H1 (cell line): Measurements from ENCODE around the gene C19orf53. TPM values are rescaled to one million over a fixed set of nuclear protein-coding genes. Genes with fewer than 3 reads are reported as not detected.

Source experiments
- CTCF ChIA-PET: fragments of 300-600 bp; sonication (Branson Sonifier 250); formaldehyde crosslinking; loops from one replicate; lab custom pipeline; 2021; ENCODE audit not compliant: partially characterized antibody; lab: Charles Lee
- POLR2A ChIA-PET: fragments of 300-600 bp; sonication (Branson Sonifier 250); formaldehyde crosslinking; loops from one replicate; lab custom pipeline; 2021; ENCODE audit warnings: inconsistent platforms; ENCODE audit not compliant: partially characterized antibody; lab: Charles Lee
- DNase-seq, 2 experiments: peaks; one replicate each; pipeline versions ENCODE4 v3.0.0 to v3.0.0-alpha.2; 2010 to 2022; ENCODE audit warnings: low spot score in 2 of 2, low read depth in 1 of 2, mixed read lengths in 1 of 2
- FAIRE-seq: peaks from 2 replicates; lab custom pipeline; 2011; peaks lifted over from hg19 to GRCh38; lab: Jason Lieb, UNC
- H2AFZ ChIP-seq: 2 replicates; pipeline ENCODE4 v1.8.1; 2012; ENCODE audit warnings: low read length, inconsistent platforms
- H2AK5ac ChIP-seq: 2 replicates; pipeline ENCODE4 v1.6.1; 2013; ENCODE audit warnings: low read depth, low read length
- H2BK120ac ChIP-seq: replicated peaks from 2 replicates; pipeline ENCODE3; 2013; ENCODE audit warnings: low read depth, low read length, inconsistent platforms
- H2BK12ac ChIP-seq: 2 replicates; pipeline ENCODE4 v1.6.1; 2013; ENCODE audit warnings: low read depth, low read length
- H2BK15ac ChIP-seq: 2 replicates; pipeline ENCODE4 v1.6.1; 2013; ENCODE audit warnings: low read length
- H2BK20ac ChIP-seq: 2 replicates; pipeline ENCODE4 v1.6.1; 2013; ENCODE audit warnings: low read length
- H2BK5ac ChIP-seq: 2 replicates; pipeline ENCODE4 v1.6.1; 2013; ENCODE audit warnings: low read depth, low read length
- H3K14ac ChIP-seq: 2 replicates; pipeline ENCODE4 v1.6.1; 2013; ENCODE audit warnings: inconsistent platforms; ENCODE audit not compliant: insufficient read length
- H3K18ac ChIP-seq: 2 replicates; pipeline ENCODE4 v1.6.1; 2013; ENCODE audit warnings: low read length; ENCODE audit errors: extremely low read depth
- H3K23ac ChIP-seq: 2 replicates; pipeline ENCODE4 v1.6.1; 2013; ENCODE audit warnings: inconsistent platforms; ENCODE audit not compliant: insufficient read length
- H3K23me2 ChIP-seq: 2 replicates; pipeline ENCODE4 v1.6.1; 2013; ENCODE audit warnings: low read depth, low read length
- H3K27ac ChIP-seq: 2 replicates; pipeline ENCODE4 v1.6.1; 2011; ENCODE audit warnings: low read depth, low read length, inconsistent platforms
- H3K27me3 ChIP-seq, 4 experiments: replicated peaks in 1 of 4; 1 replicate in 1 of 4; 2 replicates in 3 of 4; pipeline versions ENCODE4 v1.6.1 to v1.8.1; 2011 to 2013; ENCODE audit warnings: low read length in 3 of 4, mild to moderate bottlenecking in 3 of 4, inconsistent platforms in 2 of 4, mixed read lengths in 2 of 4, moderate library complexity in 1 of 4; ENCODE audit not compliant: control insufficient read depth in 3 of 4, insufficient read depth in 3 of 4; ENCODE audit errors: extremely low read depth in 1 of 4
- H3K36me3 ChIP-seq, 4 experiments: 2 replicates each; pipeline versions ENCODE4 v1.6.1 to v1.8.1; 2011 to 2013; ENCODE audit warnings: mild to moderate bottlenecking in 4 of 4, low read length in 3 of 4, moderate library complexity in 2 of 4, control low read depth in 1 of 4, inconsistent platforms in 1 of 4; ENCODE audit not compliant: insufficient read depth in 4 of 4, control insufficient read depth in 2 of 4
- H3K4ac ChIP-seq: replicated peaks from 2 replicates; pipeline ENCODE3; 2013; ENCODE audit warnings: low read length, low read depth, mixed read lengths, inconsistent platforms; ENCODE audit not compliant: insufficient read length
- H3K4me1 ChIP-seq, 4 experiments: replicated peaks in 1 of 4; 1 replicate in 1 of 4; 2 replicates in 3 of 4; pipeline versions ENCODE4 v1.6.1 to v1.8.1; 2011 to 2013; ENCODE audit warnings: low read length in 3 of 4, inconsistent platforms in 2 of 4, mixed read lengths in 1 of 4; ENCODE audit not compliant: insufficient read depth in 4 of 4, control insufficient read depth in 3 of 4
- H3K4me2 ChIP-seq, 2 experiments: 2 replicates each; pipeline versions ENCODE4 v1.6.1 to v1.8.1; 2011 to 2013; ENCODE audit warnings: low read depth in 2 of 2, low read length in 2 of 2, control low read depth in 1 of 2, inconsistent platforms in 1 of 2, mild to moderate bottlenecking in 1 of 2; ENCODE audit not compliant: insufficient read depth in 1 of 2
- H3K4me3 ChIP-seq, 4 experiments: fragments of 200-600, 300-600 bp in 1 of 4; sonication (generic), shearing (Covaris generic), sonication (Bioruptor Twin) in 1 of 4; 2 replicates each; pipeline versions ENCODE4 v1.5.1 to v1.8.1; 2011 to 2016; ENCODE audit warnings: low read length in 4 of 4, low read depth in 3 of 4, control low read depth in 2 of 4, inconsistent platforms in 2 of 4, mild to moderate bottlenecking in 2 of 4, mixed read lengths in 1 of 4, moderate library complexity in 1 of 4; ENCODE audit not compliant: insufficient read depth in 2 of 4; ENCODE audit errors: extremely low read depth in 1 of 4
- H3K56ac ChIP-seq: replicated peaks from 2 replicates; pipeline ENCODE3; 2013; ENCODE audit warnings: low read depth, mild to moderate bottlenecking, mixed read lengths, low read length, inconsistent platforms; ENCODE audit not compliant: insufficient read length
- H3K79me1 ChIP-seq: 2 replicates; pipeline ENCODE4 v1.6.1; 2013; ENCODE audit warnings: low read depth, low read length, control low read depth
- H3K79me2 ChIP-seq, 2 experiments: 2 replicates each; pipeline versions ENCODE4 v1.6.1 to v1.8.1; 2012 to 2013; ENCODE audit warnings: low read length in 2 of 2, mild to moderate bottlenecking in 2 of 2, inconsistent platforms in 1 of 2; ENCODE audit not compliant: insufficient read depth in 2 of 2, control insufficient read depth in 1 of 2
- H3K9ac ChIP-seq, 4 experiments: replicated peaks in 1 of 4; 1 replicate in 1 of 4; 2 replicates in 3 of 4; pipeline versions ENCODE4 v1.6.1 to v1.8.1; 2011 to 2013; ENCODE audit warnings: low read depth in 3 of 4, low read length in 3 of 4, control low read depth in 2 of 4, mild to moderate bottlenecking in 2 of 4, moderate library complexity in 2 of 4, inconsistent platforms in 1 of 4; ENCODE audit errors: extremely low read depth in 1 of 4
- H3K9me3 ChIP-seq, 2 experiments: 2 replicates each; pipeline versions ENCODE4 v1.6.1 to v1.8.1; 2012 to 2013; ENCODE audit warnings: mild to moderate bottlenecking in 2 of 2, moderate library complexity in 2 of 2, control low read depth in 1 of 2, inconsistent platforms in 1 of 2, low read depth in 1 of 2, low read length in 1 of 2, mixed read lengths in 1 of 2; ENCODE audit not compliant: insufficient read depth in 2 of 2
- H4K20me1 ChIP-seq, 2 experiments: replicated peaks in 1 of 2; 2 replicates each; pipeline versions ENCODE3 to v1.8.1; 2011 to 2013; ENCODE audit warnings: inconsistent platforms in 2 of 2, low read length in 2 of 2, mild to moderate bottlenecking in 1 of 2; ENCODE audit not compliant: insufficient read depth in 2 of 2, control insufficient read depth in 1 of 2
- H4K5ac ChIP-seq: 2 replicates; pipeline ENCODE4 v1.6.1; 2013; ENCODE audit warnings: low read length, low read depth, mixed read lengths, inconsistent platforms; ENCODE audit not compliant: insufficient read length
- H4K8ac ChIP-seq: 2 replicates; pipeline ENCODE4 v1.8.0; 2013; ENCODE audit warnings: mild to moderate bottlenecking, moderate library complexity, low read length, inconsistent platforms; ENCODE audit not compliant: insufficient read depth; ENCODE audit errors: extremely low read depth
- H4K91ac ChIP-seq: replicated peaks from 2 replicates; pipeline ENCODE3; 2013; ENCODE audit warnings: low read length, mixed read lengths, inconsistent platforms; ENCODE audit not compliant: insufficient read length
- CTBP2 ChIP-seq: IDR thresholded peaks from 2 replicates; pipeline ENCODE4 v1.7.0; 2011; ENCODE audit warnings: borderline replicate concordance, mild to moderate bottlenecking, moderate library complexity, mixed read lengths, low read length; ENCODE audit not compliant: insufficient read depth, insufficient read length
- EZH2 ChIP-seq: fragments of 200-600 bp; sonication (generic); IDR thresholded peaks from 2 replicates; pipeline ENCODE4 v1.7.1; 2012; ENCODE audit warnings: low read depth, mild to moderate bottlenecking, moderate library complexity, low read length, inconsistent platforms; ENCODE audit not compliant: severe bottlenecking
- GABPA ChIP-seq: IDR thresholded peaks from 2 replicates; pipeline ENCODE4 v1.6.1; 2011; ENCODE audit warnings: mild to moderate bottlenecking, low read length, moderate library complexity, borderline replicate concordance; ENCODE audit not compliant: insufficient read depth
- JUND ChIP-seq: IDR thresholded peaks from 2 replicates; pipeline ENCODE4 v1.6.1; 2011; ENCODE audit warnings: mild to moderate bottlenecking, improper control_type of control experiment, low read length
- KDM1A ChIP-seq: fragments of 200-600, 300-600 bp; sonication (generic); IDR thresholded peaks from 2 replicates; pipeline ENCODE4 v1.7.1; 2016; ENCODE audit warnings: mild to moderate bottlenecking, low read length, borderline replicate concordance
- SIX5 ChIP-seq: IDR thresholded peaks from 2 replicates; pipeline ENCODE4 v1.6.1; 2011; ENCODE audit warnings: mild to moderate bottlenecking, low read depth, low read length
- SP4 ChIP-seq: IDR thresholded peaks from 2 replicates; pipeline ENCODE4 v1.6.1; 2012; ENCODE audit warnings: low read length, inconsistent platforms
- TAF7 ChIP-seq: optimal IDR thresholded peaks from 2 replicates; pipeline ENCODE3; 2011; ENCODE audit warnings: low read depth, mild to moderate bottlenecking, inconsistent platforms, low read length, moderate library complexity, borderline replicate concordance
- TEAD4 ChIP-seq: IDR thresholded peaks from 2 replicates; pipeline ENCODE4 v1.6.1; 2012; ENCODE audit warnings: low read depth, low read length, inconsistent platforms, mixed read lengths
- WGBS, 2 experiments: shearing (Covaris generic) in 1 of 2; methylation state at CpG; one replicate each; pipeline versions ENCODE4 v1.1.6 to v1.1.7; 2013 to 2015; ENCODE audit warnings: low lambda C conversion rate in 2 of 2, mixed read lengths in 2 of 2, inconsistent platforms in 1 of 2, low coverage in 1 of 2, missing lambda C conversion rate in 1 of 2; ENCODE audit not compliant: insufficient replicate concordance in 2 of 2, insufficient coverage in 1 of 2, insufficient read length in 1 of 2; ENCODE audit errors: extremely low coverage in 1 of 2, missing lambda C conversion rate in 1 of 2; 5-methylcytosine and 5-hydroxymethylcytosine counted together
- polyA plus RNA-seq, 7 experiments: library from polyadenylated mRNA; depleted of rRNA in 3 of 7; stranded (reverse) in 5 of 7; unstranded in 2 of 7; fragments of >200 nt in 5 of 7; fragments of 200-250 nt in 2 of 7; gene quantifications; 1 replicate in 5 of 7; 2 replicates in 1 of 7; 4 replicates in 1 of 7; pipeline versions ENCODE4 v1.2.1 to v1.2.3, GENCODE V29; 2011 to 2013; ENCODE audit warnings: missing spikeins in 2 of 7, mixed read lengths in 2 of 7
- total RNA-seq: library from RNA; stranded (reverse); fragmentation: NEBNext Ultra II Directional; extraction: Animal tissue kit (Norgen Biotek cat#: 25700); gene quantifications from 2 replicates; pipeline ENCODE4 v1.2.1, GENCODE V29; 2021

The C19orf53 gene
- total and polyA plus RNA-seq, 2 of the 8 experiments (the other 6 are each of a cell fraction or from before 2014, with no cell fraction given), result 104 to 169 TPM

DNA sequence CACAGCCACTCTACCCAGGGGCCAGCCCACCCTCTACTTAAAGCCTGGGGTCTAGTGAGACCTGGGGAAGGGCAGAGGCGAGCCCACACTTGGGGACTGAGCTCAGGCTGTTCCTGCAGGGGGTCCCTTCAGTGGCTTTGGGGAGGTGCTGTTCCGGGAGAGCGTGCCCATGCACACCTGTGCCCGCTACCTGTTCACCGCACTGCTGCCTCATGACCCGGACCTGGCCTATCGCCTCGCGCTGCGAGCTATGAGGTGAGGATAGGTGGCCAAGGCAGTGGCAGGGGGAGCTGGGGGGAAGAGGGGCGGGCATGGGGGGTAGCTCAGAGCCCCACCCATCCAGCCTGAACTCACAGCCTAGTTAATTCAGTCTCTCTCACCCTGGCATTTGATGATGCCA is 45.0 kb downstream of the C19orf53 start:
- Histone ChIP-seq H3K4me2 (no peak overlapping the region), H3K27ac (no peak overlapping the region), H3K9me3 (no peaks in the 10 kb centered on the region), H3K4me3 (no peak overlapping the region), H2BK12ac (no peak overlapping the region), H2AFZ (no peak overlapping the region), H4K91ac (no peak overlapping the region), H3K18ac (no peak overlapping the region), H2AK5ac (no peak overlapping the region), H3K23me2 (peaks cover 7% of the 10 kb centered on the region; the same call in 1 of the 2 replicates), H2BK15ac (no peak overlapping the region), H3K4ac (no peak overlapping the region), H3K56ac (no peak overlapping the region), H2BK120ac (no peak overlapping the region), H3K14ac (no peak overlapping the region), H3K79me1 (peaks cover 3% of the 10 kb centered on the region; the same call in 1 of the 2 replicates), H4K5ac (no peak overlapping the region), H3K79me2 (no peaks in the 10 kb centered on the region), H2BK5ac (no peak overlapping the region), H3K4me1 (peaks cover 0 to 5% (median 4%) of the 10 kb centered on the region in 4 experiments; a peak in 5 of 7 replicates), H4K8ac (no peak overlapping the region; the same call in 1 of the 2 replicates), H3K27me3 (no peaks in the 10 kb centered on the region), H3K36me3 (peaks cover 6 to 34% (median 13%) of the 10 kb centered on the region in 4 experiments), H3K9ac (no peak overlapping the region), H2BK20ac (no peak overlapping the region), H3K23ac (no peak overlapping the region), H4K20me1 (peaks cover 0 to 2% of the 10 kb centered on the region in 2 experiments)
- ChIA-PET CTCF (interaction anchor here (1.2 to 2.2 kb wide), 4 partner anchors 9 to 17 kb away, joined by 3 to 7 read pairs (median 4); no protein-coding TSS in a partner anchor), POLR2A (interaction anchor here (0.6 to 7.7 kb wide), 8 partner anchors 8 to 311 kb away, joined by 3 to 55 read pairs (median 4); partner anchors contain the start of gene ZSWIM4)
- FAIRE-seq (no peak), DNase-seq (no peak)
- 89% methylated on average over 10 of the region's 11 CpGs; no CpG with 5 or more reads in 1 of the 2 experiments for WGBS, 2 experiments
- no peak for TF ChIP-seq GABPA
- no peak for TF ChIP-seq SP4
- TF ChIP-seq SIX5, result no peak
- TF ChIP-seq EZH2, result no peak
- no peak for TF ChIP-seq TAF7
- no peak for TF ChIP-seq KDM1A
- TF ChIP-seq CTBP2, result no peak
- no peak for TF ChIP-seq TEAD4
- no peak for TF ChIP-seq JUND
